IMR-90 (cell line): ENCODE measurements around the gene BTBD2. TPM values are rescaled to one million over a fixed set of nuclear protein-coding genes. Genes with fewer than 3 reads are reported as not detected.
A peak's percentile ranks its signal among the peaks of the same experiment; 100 is the strongest.

Experiments
- ATAC-seq: fragments of 200-7000 bp; cut with Tn5 transposase; 2 replicates; pipeline ENCODE4 v1.9.1; 2020; ENCODE audit warnings: low read depth, mild to moderate bottlenecking, moderate library complexity
- BruUV-seq: library from RNA; stranded (reverse); fragments of 400-500 nt; replicated peaks from 2 replicates; lab custom pipeline; 2021; lab: Mats Ljungman, UMichigan
- CTCF ChIA-PET: fragments of 300-600 bp; formaldehyde crosslinking; extraction: SDS; loops from one replicate; lab custom pipeline; 2021; ENCODE audit warnings: antibody characterized with exemption; lab: Yijun Ruan, JAX
- POLR2A ChIA-PET: fragments of 300-600 bp; sonication (Branson Sonifier 250); formaldehyde crosslinking; loops from one replicate; lab custom pipeline; 2022; ENCODE audit warnings: antibody characterized with exemption; ENCODE audit not compliant: unreplicated experiment; lab: Charles Lee
- DNase-seq: peaks from one replicate; pipeline ENCODE4 v3.0.0; 2013
- H2AFZ ChIP-seq: replicated peaks from 2 replicates; pipeline ENCODE3; 2013; ENCODE audit warnings: low read length, mild to moderate bottlenecking; ENCODE audit not compliant: poor library complexity
- H2AK5ac ChIP-seq: 2 replicates; pipeline ENCODE4 v1.6.1; 2013; ENCODE audit warnings: low read depth, low read length, inconsistent platforms
- H2AK9ac ChIP-seq: replicated peaks from 2 replicates; pipeline ENCODE3; 2013; ENCODE audit warnings: mild to moderate bottlenecking, low read depth, low read length, moderate library complexity; ENCODE audit not compliant: poor library complexity
- H2BK120ac ChIP-seq: 2 replicates; pipeline ENCODE4 v1.6.1; 2013; ENCODE audit warnings: low read depth, low read length, inconsistent platforms
- H2BK15ac ChIP-seq: 3 replicates; pipeline ENCODE4 v1.6.1; 2013; ENCODE audit warnings: low read depth, low read length, inconsistent platforms
- H2BK20ac ChIP-seq: 2 replicates; pipeline ENCODE4 v1.6.1; 2013; ENCODE audit warnings: low read depth, mild to moderate bottlenecking, inconsistent platforms, low read length, moderate library complexity
- H2BK5ac ChIP-seq: 2 replicates; pipeline ENCODE4 v1.6.1; 2013; ENCODE audit warnings: mild to moderate bottlenecking, low read depth, low read length, inconsistent platforms; ENCODE audit not compliant: poor library complexity, severe bottlenecking
- H3K14ac ChIP-seq: replicated peaks from 2 replicates; pipeline ENCODE4 v1.6.1; 2013; ENCODE audit warnings: low read depth, low read length, inconsistent platforms
- H3K18ac ChIP-seq: 2 replicates; pipeline ENCODE4 v1.6.1; 2013; ENCODE audit warnings: low read depth, low read length, control low read depth
- H3K23ac ChIP-seq: 2 replicates; pipeline ENCODE4 v1.6.1; 2013; ENCODE audit warnings: low read depth, low read length, inconsistent platforms
- H3K27ac ChIP-seq: 2 replicates; pipeline ENCODE4 v1.5.1; 2013; ENCODE audit warnings: mild to moderate bottlenecking, control low read depth, low read length; ENCODE audit not compliant: insufficient read depth
- H3K27me3 ChIP-seq: 2 replicates; pipeline ENCODE4 v1.6.1; 2013; ENCODE audit warnings: low read length; ENCODE audit not compliant: control insufficient read depth, insufficient read depth
- H3K36me3 ChIP-seq: 2 replicates; pipeline ENCODE4 v1.6.1; 2013; ENCODE audit warnings: low read length, mixed read lengths; ENCODE audit not compliant: control insufficient read depth, insufficient read depth
- H3K4ac ChIP-seq: 2 replicates; pipeline ENCODE4 v1.6.1; 2013; ENCODE audit warnings: low read depth, low read length, inconsistent platforms
- H3K4me1 ChIP-seq: 2 replicates; pipeline ENCODE4 v1.6.1; 2013; ENCODE audit warnings: low read length, mixed read lengths; ENCODE audit not compliant: control insufficient read depth, insufficient read depth
- H3K4me2 ChIP-seq: 2 replicates; pipeline ENCODE4 v1.6.1; 2013; ENCODE audit warnings: low read depth, mild to moderate bottlenecking, control low read depth, low read length, moderate library complexity
- H3K4me3 ChIP-seq: 2 replicates; pipeline ENCODE4 v1.5.1; 2013; ENCODE audit warnings: low read depth, mild to moderate bottlenecking, control low read depth, low read length, moderate library complexity; ENCODE audit not compliant: insufficient read depth
- H3K56ac ChIP-seq: 2 replicates; pipeline ENCODE4 v1.6.1; 2013; ENCODE audit warnings: low read length, inconsistent platforms; ENCODE audit not compliant: insufficient read depth; ENCODE audit errors: extremely low read depth
- H3K79me1 ChIP-seq, 2 experiments: 2 replicates each; pipeline ENCODE4 v1.6.1; 2013; ENCODE audit warnings: low read length in 2 of 2, inconsistent platforms in 1 of 2, low read depth in 1 of 2
- H3K9ac ChIP-seq: 2 replicates; pipeline ENCODE4 v1.6.1; 2013; ENCODE audit warnings: low read depth, low read length, control low read depth
- H3K9me1 ChIP-seq: 2 replicates; pipeline ENCODE4 v1.6.1; 2013; ENCODE audit warnings: low read length, inconsistent platforms; ENCODE audit not compliant: insufficient read depth
- H3K9me3 ChIP-seq: 2 replicates; pipeline ENCODE4 v1.6.1; 2013; ENCODE audit warnings: low read length; ENCODE audit not compliant: control insufficient read depth, insufficient read depth
- H4K20me1 ChIP-seq: 2 replicates; pipeline ENCODE4 v1.6.1; 2013; ENCODE audit warnings: low read length, inconsistent platforms; ENCODE audit not compliant: insufficient read depth
- H4K5ac ChIP-seq: 2 replicates; pipeline ENCODE4 v1.6.1; 2013; ENCODE audit warnings: mild to moderate bottlenecking, low read depth, low read length, control low read depth
- H4K8ac ChIP-seq, 2 experiments: 2 replicates each; pipeline ENCODE4 v1.6.1; 2013; ENCODE audit warnings: low read depth in 2 of 2, low read length in 2 of 2, control low read depth in 1 of 2, inconsistent platforms in 1 of 2
- H4K91ac ChIP-seq: 2 replicates; pipeline ENCODE4 v1.6.1; 2013; ENCODE audit warnings: low read depth, low read length, inconsistent platforms; ENCODE audit not compliant: insufficient read depth
- FOS ChIP-seq: fragments of 150-350 bp; IDR thresholded peaks from 2 replicates; pipeline ENCODE4 v1.6.1; 2016; ENCODE audit warnings: low read depth, low read length
- WGBS, 2 experiments: methylation state at CpG; one replicate each; pipeline versions ENCODE4 v1.1.5 to v1.1.7; 2013; ENCODE audit warnings: missing lambda C conversion rate in 2 of 2; ENCODE audit not compliant: insufficient read length in 1 of 2; ENCODE audit errors: extremely low coverage in 2 of 2; 5-methylcytosine and 5-hydroxymethylcytosine counted together
- dilution Hi-C: fragments of 300-500 bp; cut with HindIII; formaldehyde crosslinking; loops from one replicate; pipeline ENCODE4 v1.14.3; 2018; ENCODE audit warnings: low sequenced_read_pairs; ENCODE audit not compliant: unreplicated experiment
- in situ Hi-C: fragments of 300-500 bp; cut with MboI; formaldehyde crosslinking; loops from 3 replicates; pipeline ENCODE4 v1.14.3; 2019; ENCODE audit warnings: low sequenced_read_pairs, inconsistent platforms, mixed read lengths
- intact Hi-C: fragments of 100-400 bp; cut with micrococcal nuclease; formaldehyde crosslinking; loops from 2 replicates; pipeline ENCODE4 v1.10.0; 2022
- polyA plus RNA-seq, 3 experiments: library from polyadenylated mRNA; depleted of rRNA; stranded (reverse); fragments of >200 nt; gene quantifications; 2 replicates each; pipeline ENCODE4 v1.2.3, GENCODE V29; 2012; ENCODE audit warnings: low replicate concordance in 1 of 3
- total RNA-seq: library from RNA; depleted of rRNA; stranded (reverse); fragments of >200 nt; gene quantifications from 2 replicates; pipeline ENCODE4 v1.2.3, GENCODE V29; 2012

Gene BTBD2
- total and polyA plus RNA-seq, 2 of the 4 experiments (the other 2 are of a cell fraction) = 24.4 to 65.7 TPM

GRCh38 chr19:2044709-2045500 lies 29.4 kb upstream of the BTBD2 start:
- Histone ChIP-seq H3K56ac (no peak overlapping the region), H4K8ac (no peak overlapping the region), H3K27me3 (no peaks in the 10 kb centered on the region), H3K18ac (no peak overlapping the region), H3K23ac (no peak overlapping the region), H2AK5ac (no peak overlapping the region), H3K36me3 (peaks cover 50% of the 10 kb centered on the region), H3K27ac (no peak overlapping the region), H3K9me1 (0 out of 2 replicates have a peak, but pooled peaks cover 4% of the 10 kb centered on the region), H3K4me2 (no peak overlapping the region), H3K79me1 (peaks cover 10 to 65% of the 10 kb centered on the region in 2 experiments; a peak in 3 of 4 replicates), H3K14ac (no peak overlapping the region), H3K9me3 (no peaks in the 10 kb centered on the region), H4K5ac (no peak overlapping the region), H2AK9ac (peak overlapping the region; percentile 55), H2BK120ac (no peak overlapping the region), H4K91ac (no peak overlapping the region), H3K9ac (no peak overlapping the region), H2BK15ac (no peak overlapping the region), H3K4me3 (no peak overlapping the region), H3K4ac (no peak overlapping the region), H4K20me1 (peaks cover 56% of the 10 kb centered on the region), H2BK5ac (no peak overlapping the region), H2AFZ (no peak overlapping the region), H2BK20ac (no peak overlapping the region), H3K4me1 (peaks cover 32% of the 10 kb centered on the region)
- in situ Hi-C loops (no loop called here), dilution Hi-C loops (no loop called here), intact Hi-C loops (no loop called here)
- 95% methylated on average over 7 of the region's 18 CpGs; no CpG with 5 or more reads in 1 of the 2 experiments for WGBS, 2 experiments
- CTCF ChIA-PET = no interaction called here
- POLR2A ChIA-PET = no interaction called here
- no peak for DNase-seq
- no peak for ATAC-seq
- TF ChIP-seq FOS = no peak
- no TSS peak for BruUV-seq
